Activated CD4-positive, alpha-beta T cell treated with anti-CD3 and anti-CD28 coated beads, Interleukin-2, Interleukin-6, amounts not matched to agents 100 ng/mL and 50 ng/mL, durations not matched to agents 16 hours and 8 hours (primary cell): ENCODE results near the gene ROR2.

ENCODE experiments used
- DNase-seq: peaks from one replicate; pipeline ENCODE4 v3.0.0-alpha.2; 2020

The ROR2 gene

GRCh38 chr9:91948101-91948596, 1.9 kb downstream of the ROR2 start:
- no peak for DNase-seq

- DNase-seq, result no peak
Observed at GRCh38 chr9:91946653-91947488, 3.2 kb downstream of the ROR2 start.

GRCh38 chr9:91946196-91946595, 3.8 kb downstream of the ROR2 start:
- DNase-seq, result no peak

- no peak for DNase-seq
Observed at GRCh38 chr9:91945277-91946085, 4.5 kb downstream of the ROR2 start.

- no peak for DNase-seq
Observed at GRCh38 chr9:91944711-91945110, 5.3 kb downstream of the ROR2 start.

- no peak for DNase-seq
Observed at GRCh38 chr9:91943478-91944470, 6.3 kb downstream of the ROR2 start.

- DNase-seq, result no peak
Observed at GRCh38 chr9:91942201-91942600, 7.8 kb downstream of the ROR2 start.

- no peak for DNase-seq
Observed at GRCh38 chr9:91939978-91940377, 10.1 kb downstream of the ROR2 start.

GRCh38 chr9:91937727-91938126, 12.3 kb downstream of the ROR2 start:
- no peak for DNase-seq

GRCh38 chr9:91937056-91937455, 13.0 kb downstream of the ROR2 start:
- no peak for DNase-seq

GRCh38 chr9:91935805-91936514, 14.1 kb downstream of the ROR2 start:
- no peak for DNase-seq

GRCh38 chr9:91935066-91935749, 14.8 kb downstream of the ROR2 start:
- no peak for DNase-seq

GRCh38 chr9:91934654-91935053, 15.4 kb downstream of the ROR2 start:
- DNase-seq, result no peak

- DNase-seq, result no peak
Observed at GRCh38 chr9:91933556-91934352, 16.3 kb downstream of the ROR2 start.

GRCh38 chr9:91930475-91930874, 19.6 kb downstream of the ROR2 start:
- no peak for DNase-seq

GRCh38 chr9:91929331-91929730, 20.7 kb downstream of the ROR2 start:
- DNase-seq, result no peak

GRCh38 chr9:91927922-91928510, 22.0 kb downstream of the ROR2 start:
- no peak for DNase-seq

GRCh38 chr9:91924090-91924489, 25.9 kb downstream of the ROR2 start:
- DNase-seq, result no peak

- DNase-seq, result no peak
Observed at GRCh38 chr9:91923145-91923544, 26.9 kb downstream of the ROR2 start.

- no peak for DNase-seq
Observed at GRCh38 chr9:91921371-91921770, 28.7 kb downstream of the ROR2 start.
